K562 (cell line): ENCODE measurements around the gene KMT5B. TPM values are rescaled to one million over a fixed set of nuclear protein-coding genes. Genes with fewer than 3 reads are reported as not detected.

Experiments used
- ATAC-seq: fragments of 200-7000 bp; cut with Tn5 transposase; 3 replicates; pipeline ENCODE4 v1.9.1; 2020; ENCODE audit warnings: moderate library complexity
- BruUV-seq: library from RNA; stranded (reverse); fragments of 400-500 nt; replicated peaks from 2 replicates; lab custom pipeline; 2021; lab: Mats Ljungman, UMichigan
- CTCF ChIA-PET: fragments of 300-600 bp; formaldehyde crosslinking; extraction: SDS; loops from one replicate; lab custom pipeline; 2021; ENCODE audit warnings: low intra/inter-chr PET ratio; lab: Yijun Ruan, JAX
- POLR2A ChIA-PET: fragments of 300-600, 350-650 bp; sonication (Branson Sonifier 250); formaldehyde crosslinking; extraction: SDS; loops from one replicate; lab custom pipeline; 2021; ENCODE audit warnings: antibody characterized with exemption, inconsistent platforms; lab: Yijun Ruan, JAX
- DNase-seq, 4 experiments: peaks; one replicate each; pipeline versions ENCODE4 v3.0.0 to v3.0.0-alpha.2; 2011 to 2018; ENCODE audit warnings: low spot score in 3 of 4, mixed read lengths in 3 of 4; ENCODE audit errors: extremely low read depth in 1 of 4
- FAIRE-seq: peaks from 2 replicates; lab custom pipeline; 2011; peaks lifted over from hg19 to GRCh38; lab: Jason Lieb, UNC
- H2AFZ ChIP-seq: 2 replicates; pipeline ENCODE4 v1.6.0; 2011; ENCODE audit warnings: low read depth, low read length, control low read depth, inconsistent platforms
- H3K27ac ChIP-seq: fragments of 200-600 bp; 3 replicates; pipeline ENCODE4 v1.8.0; 2011; ENCODE audit warnings: low read depth, mild to moderate bottlenecking, control low read depth, inconsistent platforms, low read length, moderate library complexity, mixed read lengths; ENCODE audit errors: extremely low read depth
- H3K27me3 ChIP-seq, 2 experiments: fragments of 300-600 bp in 1 of 2; 2 replicates in 1 of 2; 3 replicates in 1 of 2; pipeline versions ENCODE4 v1.6.0 to v1.8.0; 2011; ENCODE audit warnings: inconsistent platforms in 2 of 2, low read length in 2 of 2, mild to moderate bottlenecking in 1 of 2, mixed read lengths in 1 of 2, moderate library complexity in 1 of 2; ENCODE audit not compliant: control insufficient read depth in 2 of 2, insufficient read depth in 2 of 2
- H3K36me3 ChIP-seq: fragments of 300-600 bp; 3 replicates; pipeline ENCODE4 v1.8.0; 2011; ENCODE audit warnings: mild to moderate bottlenecking, low read length, inconsistent platforms; ENCODE audit not compliant: control insufficient read depth, insufficient read depth
- H3K4me1 ChIP-seq, 2 experiments: fragments of 200-600 bp in 1 of 2; replicated peaks in 1 of 2; 2 replicates in 1 of 2; 3 replicates in 1 of 2; pipeline versions ENCODE4 v1.5.1 to v1.8.0; 2011; ENCODE audit warnings: inconsistent platforms in 2 of 2, low read length in 2 of 2, mild to moderate bottlenecking in 1 of 2, mixed read lengths in 1 of 2, moderate library complexity in 1 of 2; ENCODE audit not compliant: control insufficient read depth in 2 of 2, insufficient read depth in 2 of 2
- H3K4me2 ChIP-seq: 2 replicates; pipeline ENCODE4 v1.6.1; 2011; ENCODE audit warnings: low read length, control low read depth, inconsistent platforms, mixed read lengths; ENCODE audit not compliant: insufficient read depth
- H3K4me3 ChIP-seq: fragments of 200-600 bp; sonication (generic), shearing (Covaris generic); 2 replicates; pipeline ENCODE4 v1.5.1; 2016; ENCODE audit warnings: control low read depth, inconsistent platforms
- H3K79me2 ChIP-seq: fragments of 200-600 bp; 3 replicates; pipeline ENCODE4 v1.8.0; 2011; ENCODE audit warnings: low read length, inconsistent platforms; ENCODE audit not compliant: control insufficient read depth, insufficient read depth
- H3K9ac ChIP-seq, 2 experiments: 2 replicates each; pipeline versions ENCODE4 v1.6.0 to v1.6.1; 2011; ENCODE audit warnings: low read depth in 2 of 2, low read length in 2 of 2, control low read depth in 1 of 2, inconsistent platforms in 1 of 2, mild to moderate bottlenecking in 1 of 2, mixed read lengths in 1 of 2; ENCODE audit not compliant: insufficient read depth in 1 of 2
- H3K9me1 ChIP-seq: one replicate; pipeline ENCODE4 v1.6.0; 2011; ENCODE audit warnings: inconsistent platforms, mild to moderate bottlenecking, low read length, moderate library complexity; ENCODE audit not compliant: control insufficient read depth, insufficient read depth
- H3K9me3 ChIP-seq: replicated peaks from 2 replicates; pipeline ENCODE4 v1.5.1; 2011; ENCODE audit warnings: low read depth, low read length, inconsistent platforms; ENCODE audit not compliant: control insufficient read depth, insufficient read depth
- H4K20me1 ChIP-seq: replicated peaks from 2 replicates; pipeline ENCODE4 v1.6.1; 2011; ENCODE audit warnings: low read length, inconsistent platforms, mixed read lengths; ENCODE audit not compliant: control insufficient read depth, insufficient read depth
- CCAR2 ChIP-seq: fragments of 200-400 bp; formaldehyde crosslinking; IDR thresholded peaks from 2 replicates; pipeline ENCODE4 v1.6.1; 2017; ENCODE audit warnings: mild to moderate bottlenecking, low read depth, low read length
- L3MBTL2 ChIP-seq: fragments of 450-650 bp; IDR thresholded peaks from 2 replicates; pipeline ENCODE4 v1.6.1; 2016; ENCODE audit warnings: mild to moderate bottlenecking, moderate library complexity
- PRMT5 ChIP-seq: sonication (generic); formaldehyde crosslinking; IDR thresholded peaks from 2 replicates; pipeline ENCODE4 v1.5.0; 2020; ENCODE audit warnings: missing genetic modification reagents
- PTRF ChIP-seq: fragments of 450-650 bp; IDR thresholded peaks from 2 replicates; pipeline ENCODE4 v1.6.1; 2016; ENCODE audit warnings: mild to moderate bottlenecking, missing genetic modification characterization, missing compliant biosample characterization
- RBM15 ChIP-seq: fragments of 200-400 bp; formaldehyde crosslinking; IDR thresholded peaks from 2 replicates; pipeline ENCODE4 v1.6.1; 2018; ENCODE audit warnings: mild to moderate bottlenecking, low read length, moderate library complexity; ENCODE audit not compliant: insufficient read depth
- SOX6 ChIP-seq: fragments of 450-650 bp; IDR thresholded peaks from 2 replicates; pipeline ENCODE4 v1.6.1; 2014; ENCODE audit warnings: mild to moderate bottlenecking
- SUPT5H ChIP-seq: fragments of 450-650 bp; IDR thresholded peaks from 2 replicates; pipeline ENCODE4 v1.6.1; 2016
- ZNF232 ChIP-seq: sonication (generic); formaldehyde crosslinking; IDR thresholded peaks from 2 replicates; pipeline ENCODE4 v1.8.0; 2022; ENCODE audit warnings: mild to moderate bottlenecking, missing genetic modification reagents
- WGBS: fragments of 100-300 bp; shearing (Covaris generic); methylation state at CpG from one replicate; pipeline ENCODE4 v1.1.6; 2016; ENCODE audit warnings: low coverage, mixed read lengths; ENCODE audit not compliant: insufficient coverage; ENCODE audit errors: missing lambda C conversion rate; 5-methylcytosine and 5-hydroxymethylcytosine counted together
- in situ Hi-C: fragments of 300-500 bp; cut with MboI; formaldehyde crosslinking; loops from 4 replicates; pipeline ENCODE4 v1.15.0; 2018; ENCODE audit warnings: inconsistent platforms, mixed read lengths
- intact Hi-C: fragments of 100-400 bp; cut with micrococcal nuclease; formaldehyde crosslinking; loops from 2 replicates; pipeline ENCODE4 v1.14.2; 2022
- polyA plus RNA-seq, 8 experiments: library from polyadenylated mRNA; depleted of rRNA in 4 of 8; stranded (reverse) in 5 of 8; unstranded in 3 of 8; fragments of >200 nt; fragmentation: Nextera tagmentation in 2 of 8; fragmentation: Illumina TruSeq in 1 of 8; extraction: Ambion mirVana in 2 of 8; extraction: Trizol in 1 of 8; gene quantifications; 2 replicates each; pipeline versions ENCODE4 v1.2.1 to v1.2.3, GENCODE V29; 2011 to 2014; ENCODE audit warnings: inconsistent platforms in 1 of 8, missing spikeins in 1 of 8
- total RNA-seq, 7 experiments: library from RNA; depleted of rRNA in 6 of 7; stranded (reverse); fragments of >200 nt in 6 of 7; fragmentation: Illumina TruSeq in 2 of 7; extraction: Trizol in 2 of 7; gene quantifications; 2 replicates each; pipeline versions ENCODE4 v1.2.1 to v1.2.3, GENCODE V29; 2011 to 2021; ENCODE audit warnings: low replicate concordance in 1 of 7

The KMT5B gene
- total and polyA plus RNA-seq, 9 of the 15 experiments (the other 6 are each of a cell fraction or from before 2014, with no cell fraction given), result 7.3 to 27.3 (median 20.9) TPM

- ChIA-PET CTCF (no interaction called here), POLR2A (interaction anchor here (1.6 kb wide), 1 partner anchor 18 kb away, joined by 4 read pairs; no protein-coding TSS in a partner anchor)
- Histone ChIP-seq H2AFZ (no peak overlapping the region), H3K9me3 (no peaks in the 10 kb centered on the region), H3K4me1 (peaks cover 20 to 35% of the 10 kb centered on the region in 2 experiments), H3K27ac (no peak overlapping the region), H3K27me3 (no peaks in the 10 kb centered on the region), H3K9ac (no peak overlapping the region), H3K4me2 (no peak overlapping the region), H3K4me3 (no peak overlapping the region), H3K36me3 (no peaks in the 10 kb centered on the region), H3K9me1 (no peaks in the 10 kb centered on the region), H4K20me1 (no peaks in the 10 kb centered on the region; the same call in 1 of the 2 replicates), H3K79me2 (no peaks in the 10 kb centered on the region)
- BruUV-seq, result no TSS peak
- 83% methylated on average over 7 of the region's 7 CpGs for WGBS
- DNase-seq, result no peak
- intact Hi-C loops, result no loop called here
- no peak for ATAC-seq
- in situ Hi-C loops, result no loop called here
- TF ChIP-seq PRMT5 (CRISPR knock-in tag), result no peak
- no peak for TF ChIP-seq SOX6
- no peak for TF ChIP-seq ZNF232 (CRISPR knock-in tag)
- TF ChIP-seq RBM15, result no peak
- TF ChIP-seq CCAR2, result no peak
- no peak for TF ChIP-seq SUPT5H
- no peak for TF ChIP-seq L3MBTL2
- TF ChIP-seq PTRF (tag), result no peak
- FAIRE-seq, result no peak
Observed at GRCh38 chr11:68148879-68149278, 64.2 kb downstream of the KMT5B start.
